Right cardiac atrium (tissue), 5 donors: ENCODE measurements around the gene NPAS2. TPM values are rescaled to one million over a fixed set of nuclear protein-coding genes. Genes with fewer than 3 reads are reported as not detected.

ENCODE experiments used
- ATAC-seq, 2 donors: fragments of 200-7000 bp; cut with Tn5 transposase; one replicate each; pipeline versions ENCODE4 v1.8.0 to v1.9.1; 2020; ENCODE audit warnings: moderate library complexity in 2 of 2, mild to moderate bottlenecking in 1 of 2
- DNase-seq, 3 donors: peaks; one replicate each; pipeline ENCODE4 v3.0.0-alpha.2; 2020
- H3K27ac ChIP-seq: one replicate; pipeline ENCODE4 v1.5.1; 2013; ENCODE audit warnings: mild to moderate bottlenecking, low read length, control low read depth, moderate library complexity
- H3K27me3 ChIP-seq: one replicate; pipeline ENCODE4 v1.6.1; 2013; ENCODE audit not compliant: control insufficient read depth, insufficient read depth
- H3K4me1 ChIP-seq: one replicate; pipeline ENCODE4 v1.6.1; 2013; ENCODE audit warnings: low read length; ENCODE audit not compliant: control insufficient read depth, insufficient read depth
- H3K4me3 ChIP-seq: one replicate; pipeline ENCODE4 v1.5.1; 2013; ENCODE audit warnings: low read length, control low read depth
- H3K9me3 ChIP-seq: one replicate; pipeline ENCODE4 v1.6.1; 2013; ENCODE audit warnings: low read length; ENCODE audit not compliant: control insufficient read depth
- WGBS: extraction: QIAGEN DNeasy Blood & Tissue Kit; methylation state at CpG from one replicate; pipeline ENCODE4 v1.1.7; 2013; 5-methylcytosine and 5-hydroxymethylcytosine counted together
- intact Hi-C, 4 donors: fragments of 100-400 bp; cut with DNase I; formaldehyde crosslinking; loops; one replicate each; pipeline versions ENCODE4 v1.11.0 to v1.14.0; 2022 to 2023
- polyA plus RNA-seq: library from polyadenylated mRNA; stranded (reverse); fragments of 200-250 nt; gene quantifications from one replicate; pipeline ENCODE4 v1.2.3, GENCODE V29; 2013
- total RNA-seq, 4 donors: library from RNA; stranded (reverse); fragmentation: NEBNext Ultra II Directional; extraction: Animal tissue kit (Norgen Biotek cat#: 25700); gene quantifications; one replicate each; pipeline ENCODE4 v1.2.1, GENCODE V29; 2021
- donor health status: healthy with polysubstance abuse.
- donor health status: DM: no; HTN: yes; CAD: no.
- donor health status: DM: no; HTN: no; CAD: no.
- donor health status: DM: no; HTN: yes; CAD: no; lungs with severe emphysema.
- donor health status: DM: yes; HTN: yes; CAD: no.

Gene NPAS2
- total and polyA plus RNA-seq, 5 donors: 36.8 to 53.4 (median 40.1) TPM

DNA sequence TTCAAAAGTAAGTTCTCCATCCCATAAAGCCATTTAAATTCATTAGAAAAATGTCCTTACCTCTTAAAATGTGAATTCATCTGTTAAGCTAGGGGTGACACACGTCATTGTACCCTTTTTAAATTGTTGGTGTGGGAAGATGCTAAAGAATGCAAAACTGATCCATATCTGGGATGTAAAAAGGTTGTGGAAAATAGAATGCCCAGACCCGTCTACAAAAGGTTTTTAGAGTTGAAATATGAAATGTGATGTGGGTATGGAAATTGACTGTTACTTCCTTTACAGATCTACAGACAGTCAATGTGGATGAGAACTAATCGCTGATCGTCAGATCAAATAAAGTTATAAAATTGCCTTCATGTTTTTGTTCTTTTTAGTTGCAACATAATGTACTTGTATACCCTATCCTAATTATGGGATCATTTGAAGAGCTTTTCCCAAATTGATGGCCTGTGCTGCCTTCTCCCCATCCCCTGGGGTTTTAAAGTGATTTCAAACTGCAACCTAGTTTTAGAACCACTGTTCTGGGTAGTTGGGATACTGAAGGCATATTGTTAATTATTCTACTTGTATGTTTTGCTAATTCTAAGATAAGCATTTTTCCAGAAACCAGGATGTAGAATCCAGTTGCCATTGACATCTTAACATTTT, 186.3 kb downstream of the NPAS2 start:
- no peaks in the 10 kb centered on the region for H3K9me3 ChIP-seq
- DNase-seq (no peak), ATAC-seq (no peak)
- no peak overlapping the region for H3K4me3 ChIP-seq
- H3K27me3 ChIP-seq: no peaks in the 10 kb centered on the region
- intact Hi-C loops: no loop called here
- no peak overlapping the region for H3K27ac ChIP-seq
- 71% methylated on average over 4 of the region's 4 CpGs for WGBS
- H3K4me1 ChIP-seq: peaks cover 3% of the 10 kb centered on the region

DNA sequence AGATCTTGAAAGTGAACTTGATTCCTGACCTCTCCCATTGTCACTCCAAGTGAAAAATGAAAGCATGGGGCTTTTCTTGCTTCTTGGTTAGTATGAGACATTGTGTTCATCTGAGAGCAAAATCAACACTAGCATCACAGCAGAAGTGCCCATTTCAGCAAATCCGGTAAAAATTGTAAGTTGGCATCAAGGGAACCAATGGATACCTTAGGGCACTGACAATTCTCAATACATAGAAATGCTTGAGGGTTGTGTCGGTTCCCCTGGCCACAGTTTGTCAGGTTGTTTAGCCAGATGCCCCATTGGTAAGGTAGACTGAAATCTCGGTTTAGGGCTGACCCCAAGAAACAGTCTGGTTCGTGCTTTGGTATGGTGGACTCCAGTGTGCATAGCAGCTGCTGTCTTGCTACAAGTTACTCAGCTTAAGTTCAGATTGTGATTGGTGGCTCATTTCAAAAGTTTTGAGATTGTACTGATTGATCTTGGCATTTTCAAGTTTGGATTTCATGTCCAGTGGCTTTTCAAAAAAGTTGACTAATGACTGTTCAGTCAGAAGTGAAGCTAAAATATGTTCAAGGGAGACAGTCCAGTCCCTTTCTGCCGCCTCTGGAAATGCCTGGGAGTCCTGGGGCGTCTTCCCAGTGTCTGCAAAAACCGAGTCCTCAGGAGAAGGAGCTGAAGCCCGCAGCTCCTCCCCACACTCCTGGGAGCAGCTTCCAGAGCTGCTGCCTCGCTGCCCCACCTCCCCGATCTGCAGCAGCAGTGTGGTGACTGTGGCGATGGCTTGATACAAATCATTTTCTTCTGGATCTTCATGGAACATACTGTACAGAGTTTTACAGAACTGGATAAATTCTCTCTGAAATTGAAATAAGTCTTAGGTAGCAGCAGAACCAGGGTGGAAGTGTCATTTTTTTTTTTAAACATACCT, 187.7 kb downstream of the NPAS2 start:
- DNase-seq (peak in 2 of 3 donors; percentile 22 to 23), ATAC-seq (no peak)
- H3K4me1 ChIP-seq: no peaks in the 10 kb centered on the region
- 71% methylated on average over 11 of the region's 11 CpGs for WGBS
- H3K9me3 ChIP-seq: no peaks in the 10 kb centered on the region
- H3K4me3 ChIP-seq: no peak overlapping the region
- intact Hi-C loops: no loop called here
- H3K27me3 ChIP-seq: no peaks in the 10 kb centered on the region
- no peak overlapping the region for H3K27ac ChIP-seq

DNA sequence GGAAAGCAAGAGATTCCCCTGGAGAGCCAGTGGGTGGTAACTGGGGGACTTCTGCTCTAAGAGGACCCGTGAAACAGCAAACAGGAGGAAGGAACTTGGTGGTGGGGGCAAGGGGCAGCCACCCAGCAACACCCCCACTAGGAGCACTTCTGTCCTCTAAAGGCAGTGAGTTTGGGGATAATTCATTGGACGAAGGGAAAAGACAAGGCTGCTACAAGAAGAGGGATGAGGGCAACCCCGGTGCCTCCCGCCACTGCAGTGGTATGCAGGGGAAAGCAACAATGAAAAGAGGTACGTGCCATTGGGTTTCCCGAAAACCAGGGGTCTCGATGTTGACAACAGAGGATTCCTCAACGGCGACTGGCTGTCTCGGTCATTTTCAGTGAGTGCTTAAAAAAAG, 191.2 kb downstream of the NPAS2 start:
- Histone ChIP-seq H3K4me1 (no peaks in the 10 kb centered on the region), H3K27ac (no peak overlapping the region), H3K9me3 (no peaks in the 10 kb centered on the region), H3K27me3 (no peaks in the 10 kb centered on the region), H3K4me3 (no peak overlapping the region)
- intact Hi-C loops: loop anchor here in 3 of 4 donors (5.0 to 10.0 kb wide), 3 partner anchors 141 to 196 kb away; partner anchors contain the start of gene TBC1D8 (in 2 of the 3)
- ATAC-seq: no peak
- 84% methylated on average over 10 of the region's 10 CpGs for WGBS
- DNase-seq: peak in 2 of 3 donors; percentile 22 to 31

DNA sequence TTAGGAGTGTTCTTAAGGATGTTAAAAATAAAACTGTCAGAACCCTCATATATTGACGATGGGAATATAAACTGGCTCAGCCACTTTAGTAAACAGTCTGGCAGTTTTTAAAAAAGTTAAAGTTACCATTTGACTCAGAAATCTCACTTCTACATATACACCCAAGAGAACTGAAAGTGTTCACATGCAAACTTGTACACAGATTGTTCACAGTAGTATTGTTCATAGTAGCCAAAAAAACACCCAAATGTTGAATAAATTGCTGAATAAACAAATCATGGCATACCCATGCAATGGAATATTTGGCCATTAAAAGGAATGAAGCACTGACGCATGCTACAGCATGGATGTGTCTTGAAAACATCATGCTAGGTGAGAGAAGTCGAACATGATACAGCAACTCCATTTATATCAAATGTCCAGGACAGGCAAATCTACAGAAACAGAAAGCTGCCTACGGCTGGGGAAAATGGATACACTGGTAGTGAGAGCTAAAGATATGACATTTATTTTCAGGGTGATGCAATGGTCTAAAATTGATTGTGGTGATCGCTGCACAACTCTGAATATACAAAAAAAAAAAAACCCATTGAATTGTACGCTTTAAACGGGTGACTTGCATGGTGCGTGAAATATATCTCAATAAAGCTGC, 192.2 kb downstream of the NPAS2 start:
- Histone ChIP-seq H3K27ac (no peak overlapping the region), H3K27me3 (no peaks in the 10 kb centered on the region), H3K4me3 (no peak overlapping the region), H3K9me3 (no peaks in the 10 kb centered on the region), H3K4me1 (no peaks in the 10 kb centered on the region)
- 63% methylated on average over 8 of the region's 8 CpGs for WGBS
- DNase-seq (no peak), ATAC-seq (peak in 1 of 2 donors; percentile 22)
- intact Hi-C loops: loop anchor here in 3 of 4 donors (2.0 to 10.0 kb wide), 4 partner anchors 140 to 195 kb away; partner anchors contain the start of gene TBC1D8 (in 2 of the 3)

DNA sequence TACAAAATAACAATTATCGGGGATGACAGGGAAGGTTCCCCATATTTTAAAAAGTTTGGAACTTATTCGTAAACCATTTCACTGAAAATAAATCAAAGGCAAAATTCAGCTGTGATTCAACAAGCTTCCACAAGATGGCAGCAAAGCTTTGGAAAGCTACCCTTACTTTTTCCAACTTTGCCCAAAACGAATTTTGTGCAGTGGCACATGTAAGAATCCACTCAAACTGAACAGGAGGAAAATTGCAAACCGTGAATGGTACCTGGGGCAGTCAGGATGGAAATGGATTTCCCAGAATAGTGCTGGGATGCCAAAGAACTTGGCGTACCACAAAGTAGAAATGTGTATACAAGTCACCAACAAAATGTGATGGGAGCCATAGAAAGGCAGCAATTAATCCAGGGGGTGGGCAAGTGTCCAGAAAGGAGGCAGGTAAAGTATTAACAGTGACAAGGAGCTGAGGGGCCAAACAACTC, 192.8 kb downstream of the NPAS2 start:
- peak in 1 of 2 donors; percentile 9 for ATAC-seq
- WGBS: 39% methylated on average over 5 of the region's 5 CpGs
- no peaks in the 10 kb centered on the region for H3K9me3 ChIP-seq
- intact Hi-C loops: loop anchor here in 3 of 4 donors (2.0 to 10.0 kb wide), 4 partner anchors 140 to 195 kb away; partner anchors contain the start of gene TBC1D8 (in 2 of the 3)
- H3K4me3 ChIP-seq: no peak overlapping the region
- H3K4me1 ChIP-seq: no peaks in the 10 kb centered on the region
- H3K27me3 ChIP-seq: no peaks in the 10 kb centered on the region
- no peak for DNase-seq
- no peak overlapping the region for H3K27ac ChIP-seq

DNA sequence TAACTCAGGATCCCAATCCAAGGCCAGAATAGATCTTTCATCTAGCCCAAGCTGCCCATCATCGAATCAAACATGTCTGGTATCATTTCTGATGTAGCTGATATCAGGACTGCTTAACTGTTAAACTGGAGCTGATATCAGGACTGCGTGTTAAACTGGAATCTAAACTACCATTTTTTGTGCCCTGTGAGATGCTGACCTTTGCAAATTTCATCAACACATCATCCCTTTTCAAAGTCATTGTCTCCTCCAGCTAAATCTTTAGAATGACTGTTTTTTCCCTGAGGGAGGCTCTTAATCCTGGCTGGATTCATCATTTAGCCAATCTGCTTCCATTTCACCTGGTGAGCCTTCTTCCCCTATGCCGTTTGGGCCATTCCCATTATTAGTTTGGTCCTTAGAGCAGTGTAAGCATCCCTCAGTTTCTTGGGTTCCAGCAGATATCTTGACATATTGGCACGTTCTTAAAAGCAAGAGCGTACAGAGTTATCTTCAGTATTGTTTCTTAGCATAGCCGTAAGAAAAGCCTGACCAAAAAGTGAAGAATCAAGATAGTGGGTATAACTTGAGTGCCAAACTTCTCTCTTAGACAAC, 194.4 kb downstream of the NPAS2 start:
- H3K9me3 ChIP-seq: no peaks in the 10 kb centered on the region
- ATAC-seq (no peak), DNase-seq (no peak)
- no peak overlapping the region for H3K27ac ChIP-seq
- intact Hi-C loops: loop anchor here in 3 of 4 donors (5.0 to 10.0 kb wide), 3 partner anchors 138 to 193 kb away; partner anchors contain the start of gene TBC1D8 (in 2 of the 3)
- 82% methylated on average over 6 of the region's 6 CpGs for WGBS
- no peaks in the 10 kb centered on the region for H3K4me1 ChIP-seq
- no peaks in the 10 kb centered on the region for H3K27me3 ChIP-seq
- H3K4me3 ChIP-seq: no peak overlapping the region

DNA sequence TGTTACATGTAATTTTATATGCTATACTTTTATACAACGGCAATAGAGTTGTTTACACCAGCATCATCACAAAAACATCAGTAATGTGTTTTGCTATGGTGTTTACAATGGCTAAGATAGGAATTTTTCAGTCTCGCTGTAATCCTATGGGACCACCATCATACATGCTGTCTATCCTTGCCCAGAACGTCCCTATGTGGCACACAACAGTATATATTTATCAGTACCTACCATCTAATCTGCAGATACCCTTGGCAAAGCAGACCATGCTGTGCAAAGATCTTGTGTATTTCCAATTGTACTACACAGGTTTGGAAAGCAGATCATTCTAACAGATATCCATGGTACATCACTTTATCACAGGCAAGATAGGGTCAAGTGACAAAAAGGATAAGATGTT, 197.4 kb downstream of the NPAS2 start:
- Histone ChIP-seq H3K4me1 (no peaks in the 10 kb centered on the region), H3K27ac (no peak overlapping the region), H3K27me3 (no peaks in the 10 kb centered on the region), H3K9me3 (no peaks in the 10 kb centered on the region), H3K4me3 (no peak overlapping the region)
- intact Hi-C loops: loop anchor here in 1 of 4 donors (10.0 kb wide), 1 partner anchor 187 kb away; no protein-coding TSS in a partner anchor
- no peak for DNase-seq
- no peak for ATAC-seq
- 77% methylated on average over 3 of the region's 3 CpGs for WGBS

DNA sequence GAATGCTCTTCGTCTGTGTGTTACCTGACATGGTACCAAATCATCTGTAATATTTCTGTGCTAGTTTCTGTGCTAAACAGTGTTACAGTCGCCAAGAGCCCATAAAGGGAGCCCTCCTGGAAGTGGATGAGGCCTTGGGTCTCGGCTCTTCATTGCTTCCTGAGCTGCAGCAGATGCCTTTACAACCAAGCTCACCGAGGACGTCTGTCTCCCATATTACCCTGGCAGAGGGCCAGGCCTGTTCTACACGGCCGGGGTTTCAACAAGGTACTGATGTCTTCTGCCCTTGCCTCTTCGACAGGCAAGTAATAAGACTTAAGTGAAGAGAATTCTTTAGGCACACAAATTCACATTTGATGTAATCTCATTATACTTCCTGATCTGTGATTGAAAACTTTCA, 199.0 kb downstream of the NPAS2 start:
- intact Hi-C loops: loop anchor here in 1 of 4 donors (10.0 kb wide), 1 partner anchor 186 kb away; no protein-coding TSS in a partner anchor
- DNase-seq (peak in 1 of 3 donors; percentile 40), ATAC-seq (no peak)
- Histone ChIP-seq H3K27ac (no peak overlapping the region), H3K4me1 (no peaks in the 10 kb centered on the region), H3K9me3 (no peaks in the 10 kb centered on the region), H3K27me3 (no peaks in the 10 kb centered on the region), H3K4me3 (no peak overlapping the region)
- 51% methylated on average over 8 of the region's 8 CpGs for WGBS

DNA sequence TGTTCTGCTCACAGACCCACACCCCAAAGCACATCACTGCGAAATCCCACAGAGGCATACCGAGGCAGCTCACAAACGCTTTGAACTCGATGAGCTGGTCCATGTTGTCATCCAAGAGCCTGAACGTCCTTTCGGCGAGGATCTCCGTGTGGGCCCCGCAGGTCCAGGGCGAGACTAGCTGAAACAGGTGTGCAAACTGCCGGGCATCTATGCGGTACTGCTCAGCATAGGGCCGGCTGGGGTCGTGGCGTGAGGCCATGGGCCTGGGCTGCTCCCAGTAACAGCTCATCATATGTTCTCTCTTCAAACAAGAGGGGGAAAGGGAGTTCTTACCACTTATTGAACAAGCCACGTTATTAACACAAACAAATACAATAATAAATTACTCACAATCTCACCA, 202.3 kb downstream of the NPAS2 start:
- Histone ChIP-seq H3K9me3 (no peaks in the 10 kb centered on the region), H3K27ac (no peak overlapping the region), H3K4me3 (no peak overlapping the region), H3K27me3 (no peaks in the 10 kb centered on the region), H3K4me1 (no peaks in the 10 kb centered on the region)
- 89% methylated on average over 16 of the region's 16 CpGs for WGBS
- DNase-seq (no peak), ATAC-seq (peak; percentile 12 to 41)
- intact Hi-C loops: no loop called here

DNA sequence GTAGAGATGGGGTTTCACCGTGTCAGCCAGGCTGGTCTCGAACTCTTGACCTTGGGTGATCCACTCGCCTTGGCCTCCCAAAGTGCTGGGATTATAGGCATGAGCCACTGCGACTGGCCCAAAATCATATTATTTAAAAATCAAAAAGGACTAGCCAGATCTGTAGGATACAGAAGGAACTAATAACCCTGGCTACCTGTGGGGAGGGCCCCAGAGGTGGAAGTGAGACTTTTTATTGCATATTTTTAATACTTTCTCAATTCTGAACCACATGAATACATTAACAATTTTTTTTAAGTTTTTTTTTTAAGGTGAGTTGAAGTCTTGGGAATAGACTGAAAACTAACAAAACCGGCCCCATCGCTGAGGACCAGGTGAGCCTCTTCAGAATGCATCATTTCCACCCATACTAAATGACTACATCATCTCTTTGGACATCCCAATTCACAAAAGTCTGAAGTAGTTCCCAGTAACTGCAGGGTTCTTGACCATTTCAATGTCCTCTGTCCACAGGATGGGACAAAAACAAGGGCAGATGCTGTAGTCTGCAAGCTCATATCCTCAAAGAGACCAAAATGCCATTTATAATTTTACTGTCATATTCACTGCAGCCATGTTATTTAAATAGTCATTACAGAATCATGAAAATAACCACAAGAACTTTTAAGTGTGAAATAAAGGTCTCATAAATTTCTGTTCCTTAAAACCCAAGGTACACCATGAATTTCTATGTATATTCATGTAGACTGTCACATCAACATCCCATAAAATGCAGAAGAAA, 203.6 kb downstream of the NPAS2 start:
- ATAC-seq (no peak), DNase-seq (no peak)
- Histone ChIP-seq H3K4me1 (no peaks in the 10 kb centered on the region), H3K9me3 (no peaks in the 10 kb centered on the region), H3K27me3 (no peaks in the 10 kb centered on the region), H3K4me3 (no peak overlapping the region), H3K27ac (no peak overlapping the region)
- intact Hi-C loops: no loop called here
- 98% methylated on average over 6 of the region's 6 CpGs for WGBS
